HUES6 (cell line): Measurements from ENCODE around the gene NUB1.
A peak's percentile ranks its signal among the peaks of the same experiment; 100 is the strongest.

Experiments used
- H3K27ac ChIP-seq: 2 replicates; pipeline ENCODE4 v1.7.0; 2013; ENCODE audit warnings: low read depth, mild to moderate bottlenecking, low read length, inconsistent platforms
- H3K27me3 ChIP-seq: 2 replicates; pipeline ENCODE4 v1.6.1; 2013; ENCODE audit warnings: low read length; ENCODE audit not compliant: control insufficient read depth, insufficient read depth
- H3K36me3 ChIP-seq: 2 replicates; pipeline ENCODE4 v1.6.1; 2013; ENCODE audit warnings: low read length; ENCODE audit not compliant: control insufficient read depth, insufficient read depth
- H3K4me1 ChIP-seq: 2 replicates; pipeline ENCODE4 v1.6.1; 2013; ENCODE audit warnings: low read length; ENCODE audit not compliant: control insufficient read depth, insufficient read depth
- H3K4me3 ChIP-seq: 2 replicates; pipeline ENCODE4 v1.5.1; 2013; ENCODE audit warnings: low read depth, low read length
- H3K9ac ChIP-seq: one replicate; pipeline ENCODE4 v1.6.1; 2013; ENCODE audit warnings: mild to moderate bottlenecking, low read length
- H3K9me3 ChIP-seq: 2 replicates; pipeline ENCODE4 v1.6.1; 2013; ENCODE audit warnings: low read depth, low read length; ENCODE audit not compliant: control insufficient read depth, insufficient read depth

The NUB1 gene

GRCh38 chr7:151408839-151409666, 67.4 kb downstream of the NUB1 start:
- peak overlapping the region; percentile 35; the same call in 1 of the 2 replicates for H3K27ac ChIP-seq
- H3K4me1 ChIP-seq: peaks cover 28% of the 10 kb centered on the region
- H3K27me3 ChIP-seq: peaks cover 31% of the 10 kb centered on the region
- H3K9me3 ChIP-seq: no peaks in the 10 kb centered on the region
- H3K9ac ChIP-seq: peak overlapping the region; percentile 66
- H3K4me3 ChIP-seq: peak overlapping the region; percentile 70
- peaks cover 6% of the 10 kb centered on the region; the same call in 1 of the 2 replicates for H3K36me3 ChIP-seq

- Histone ChIP-seq H3K9me3 (no peaks in the 10 kb centered on the region), H3K9ac (peak within 1 kb of the TSS; percentile 66), H3K27me3 (peaks cover 37% of the 10 kb centered on the region), H3K27ac (peak within 1 kb of the TSS; percentile 35; the same call in 1 of the 2 replicates), H3K4me1 (peaks cover 26% of the 10 kb centered on the region), H3K4me3 (peak within 1 kb of the TSS; percentile 70), H3K36me3 (peaks cover 6% of the 10 kb centered on the region; the same call in 1 of the 2 replicates)
Measured at GRCh38 chr7:151409667-151410404, 68.2 kb downstream of the NUB1 start, which contains the start of gene WDR86. TSS of gene WDR86 (minus strand) at chr7:151410038. CDS start at chr7:151409589, 449 bp downstream.

- H3K9ac ChIP-seq: peak overlapping the region; percentile 66
- peak overlapping the region; percentile 70 for H3K4me3 ChIP-seq
- H3K36me3 ChIP-seq: peaks cover 6% of the 10 kb centered on the region; the same call in 1 of the 2 replicates
- H3K9me3 ChIP-seq: no peaks in the 10 kb centered on the region
- peak overlapping the region; percentile 35; the same call in 1 of the 2 replicates for H3K27ac ChIP-seq
- peaks cover 19% of the 10 kb centered on the region for H3K4me1 ChIP-seq
- H3K27me3 ChIP-seq: peaks cover 42% of the 10 kb centered on the region
Measured at GRCh38 chr7:151410405-151411390, 69.1 kb downstream of the NUB1 start.

DNA sequence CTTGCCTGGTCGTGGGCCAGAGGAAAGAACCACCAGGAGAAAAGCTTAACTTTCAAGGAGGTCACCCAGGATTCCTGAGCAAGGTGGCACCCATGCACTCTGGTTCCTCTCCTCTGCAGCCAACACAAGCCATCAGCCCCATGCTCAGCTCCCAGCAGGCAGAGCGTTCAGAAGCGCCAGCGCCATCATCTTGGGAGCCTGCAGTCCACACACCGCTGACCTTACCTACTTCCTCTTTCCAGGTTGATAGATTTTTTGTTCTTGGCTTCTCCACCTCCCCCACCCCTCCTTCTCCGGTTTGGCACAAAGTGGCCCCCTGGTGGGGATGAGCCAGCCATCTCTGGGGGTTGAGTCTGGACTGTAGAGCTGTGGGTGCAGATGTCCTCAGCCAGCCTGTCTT, 69.9 kb downstream of the NUB1 start:
- Histone ChIP-seq H3K4me1 (peaks cover 26% of the 10 kb centered on the region), H3K27me3 (peaks cover 47% of the 10 kb centered on the region), H3K27ac (no peak overlapping the region), H3K9ac (no peak overlapping the region), H3K4me3 (peak overlapping the region; percentile 70; the same call in 1 of the 2 replicates), H3K36me3 (peaks cover 3% of the 10 kb centered on the region; the same call in 1 of the 2 replicates), H3K9me3 (no peaks in the 10 kb centered on the region)

GRCh38 chr7:151412318-151412717, 70.7 kb downstream of the NUB1 start:
- H3K4me3 ChIP-seq: no peak overlapping the region
- H3K9ac ChIP-seq: no peak overlapping the region
- no peaks in the 10 kb centered on the region for H3K36me3 ChIP-seq
- H3K4me1 ChIP-seq: peaks cover 32% of the 10 kb centered on the region
- peaks cover 55% of the 10 kb centered on the region for H3K27me3 ChIP-seq
- H3K27ac ChIP-seq: no peak overlapping the region
- H3K9me3 ChIP-seq: no peaks in the 10 kb centered on the region

GRCh38 chr7:151413241-151413640, 71.6 kb downstream of the NUB1 start:
- no peaks in the 10 kb centered on the region for H3K9me3 ChIP-seq

GRCh38 chr7:151415375-151416105, 73.9 kb downstream of the NUB1 start:
- H3K9me3 ChIP-seq: peaks cover 10% of the 10 kb centered on the region
- no peak overlapping the region for H3K27ac ChIP-seq

More at GRCh38 chr7:151413241-151413640, 71.6 kb downstream of the NUB1 start:
- no peak overlapping the region for H3K4me3 ChIP-seq
- H3K36me3 ChIP-seq: no peaks in the 10 kb centered on the region
- peaks cover 55% of the 10 kb centered on the region for H3K27me3 ChIP-seq
- no peak overlapping the region for H3K9ac ChIP-seq
- H3K27ac ChIP-seq: no peak overlapping the region
- H3K4me1 ChIP-seq: peaks cover 32% of the 10 kb centered on the region

GRCh38 chr7:151416112-151416940, 74.7 kb downstream of the NUB1 start:
- H3K27ac ChIP-seq: no peak overlapping the region
- no peak overlapping the region for H3K9ac ChIP-seq
- no peak overlapping the region for H3K4me3 ChIP-seq
- peaks cover 44% of the 10 kb centered on the region for H3K27me3 ChIP-seq
- H3K4me1 ChIP-seq: peaks cover 20% of the 10 kb centered on the region
- H3K9me3 ChIP-seq: peaks cover 14% of the 10 kb centered on the region
- H3K36me3 ChIP-seq: no peaks in the 10 kb centered on the region

More at GRCh38 chr7:151415375-151416105, 73.9 kb downstream of the NUB1 start:
- H3K4me3 ChIP-seq: no peak overlapping the region
- no peaks in the 10 kb centered on the region for H3K36me3 ChIP-seq
- H3K27me3 ChIP-seq: peaks cover 50% of the 10 kb centered on the region
- peaks cover 27% of the 10 kb centered on the region for H3K4me1 ChIP-seq
- H3K9ac ChIP-seq: no peak overlapping the region

DNA sequence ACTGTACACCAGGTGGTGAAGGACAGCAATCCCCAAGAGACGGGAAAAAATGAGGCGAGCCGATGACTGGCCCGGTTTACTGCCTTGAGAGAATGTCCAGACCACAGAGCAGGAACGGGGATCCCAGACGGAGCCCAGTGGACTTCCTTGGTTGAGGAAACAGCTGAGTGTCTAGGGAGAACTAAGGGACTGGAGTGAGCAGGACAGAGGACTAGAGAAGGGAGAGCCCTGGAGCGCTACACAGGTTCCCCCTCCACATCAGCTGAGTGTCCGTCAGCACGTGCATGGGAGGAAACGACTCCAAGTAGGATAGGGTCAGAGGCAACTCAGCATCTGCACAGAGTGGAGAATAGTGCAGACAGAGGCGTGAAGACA, 75.3 kb downstream of the NUB1 start:
- peaks cover 38% of the 10 kb centered on the region for H3K27me3 ChIP-seq
- no peak overlapping the region for H3K27ac ChIP-seq
- peaks cover 14% of the 10 kb centered on the region for H3K4me1 ChIP-seq
- H3K9me3 ChIP-seq: peaks cover 20% of the 10 kb centered on the region
- H3K4me3 ChIP-seq: no peak overlapping the region
- H3K9ac ChIP-seq: no peak overlapping the region
- H3K36me3 ChIP-seq: no peaks in the 10 kb centered on the region
